Activated naive CD8-positive, alpha-beta T cell treated with anti-CD3 and anti-CD28 coated beads, Interleukin-2, amount 10 ng/mL, durations not matched to agents 7 days and 5 days (primary cell): Measurements from ENCODE around the gene GNPTAB. TPM values are rescaled to one million over a fixed set of nuclear protein-coding genes. Genes with fewer than 3 reads are reported as not detected.
A peak's percentile ranks its signal among the peaks of the same experiment; 100 is the strongest.

Experiments
- ATAC-seq: fragments of 150-1000 bp; cut with Tn5 transposase; one replicate; pipeline ENCODE4 v1.10.0; 2021; ENCODE audit warnings: low read depth, moderate library complexity
- POLR2A ChIA-PET: fragments of 350-600 bp; sonication (Branson Sonifier 250); formaldehyde crosslinking; loops from one replicate; lab custom pipeline; 2021; ENCODE audit warnings: antibody characterized with exemption; lab: Charles Lee
- DNase-seq: peaks from one replicate; pipeline ENCODE4 v3.0.0; 2021
- H3K27ac Mint-ChIP-seq: one replicate; pipeline ENCODE4 v1.8.0; 2022; ENCODE audit warnings: mild to moderate bottlenecking, mixed read lengths
- H3K27me3 Mint-ChIP-seq: one replicate; pipeline ENCODE4 v1.8.0; 2022; ENCODE audit warnings: mild to moderate bottlenecking, moderate library complexity, mixed read lengths
- H3K36me3 Mint-ChIP-seq: one replicate; pipeline ENCODE4 v1.8.0; 2021; ENCODE audit warnings: mild to moderate bottlenecking, mixed read lengths
- H3K4me1 Mint-ChIP-seq: one replicate; pipeline ENCODE4 v1.8.0; 2021; ENCODE audit warnings: mixed read lengths
- H3K4me3 Mint-ChIP-seq: one replicate; pipeline ENCODE4 v1.8.0; 2022; ENCODE audit warnings: mild to moderate bottlenecking, moderate library complexity, mixed read lengths
- H3K9me3 Mint-ChIP-seq: one replicate; pipeline ENCODE4 v1.8.0; 2021; ENCODE audit warnings: mixed read lengths
- total RNA-seq, 2 experiments: library from RNA; stranded (reverse); gene quantifications; one replicate each; pipeline ENCODE4 v1.2.3, GENCODE V29; 2021

Gene GNPTAB
- total RNA-seq, 2 experiments from 2014 or later, result 89.5 to 91.1 TPM

DNA sequence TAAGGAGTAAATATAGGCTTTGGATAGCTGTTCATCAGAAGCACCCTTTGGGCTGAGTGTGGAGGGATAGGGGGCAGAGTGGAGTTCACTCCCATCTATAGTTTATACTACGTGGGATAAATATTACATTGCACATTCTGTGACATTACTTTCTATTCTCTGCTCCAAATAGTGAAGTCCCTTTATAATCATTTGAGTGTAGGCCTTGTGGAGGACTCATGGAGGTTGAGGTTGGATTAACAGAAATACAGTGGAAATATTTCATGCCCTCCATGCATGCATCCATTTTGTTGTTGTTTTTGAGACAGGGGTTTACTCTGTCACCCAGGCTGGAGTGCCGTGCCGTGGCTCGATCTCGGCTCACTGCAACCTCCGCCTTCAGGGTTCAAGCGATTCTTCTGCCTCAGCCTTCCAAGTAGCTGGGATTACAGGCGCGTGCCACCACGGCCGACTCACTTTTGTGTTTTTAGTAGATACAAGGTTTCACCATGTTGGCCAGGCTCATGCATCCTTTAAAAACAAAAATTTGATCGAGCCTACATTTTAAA, 131.9 kb downstream of the GNPTAB start:
- Mint-ChIP-seq H3K27ac (peak overlapping the region; percentile 76), H3K4me1 (peaks cover 20% of the 10 kb centered on the region), H3K9me3 (no peaks in the 10 kb centered on the region), H3K4me3 (peak overlapping the region; percentile 80), H3K27me3 (no peaks in the 10 kb centered on the region), H3K36me3 (no peaks in the 10 kb centered on the region)
- ATAC-seq (no peak), DNase-seq (no peak)
- POLR2A ChIA-PET, result no interaction called here

- no peak for DNase-seq
- no peaks in the 10 kb centered on the region for H3K36me3 Mint-ChIP-seq
- H3K27me3 Mint-ChIP-seq, result no peaks in the 10 kb centered on the region
- no peaks in the 10 kb centered on the region for H3K9me3 Mint-ChIP-seq
- peaks cover 20% of the 10 kb centered on the region for H3K4me1 Mint-ChIP-seq
- peak overlapping the region; percentile 76 for H3K27ac Mint-ChIP-seq
- POLR2A ChIA-PET, result no interaction called here
- peak; percentile 43 for ATAC-seq
- H3K4me3 Mint-ChIP-seq, result peak overlapping the region; percentile 80
These were observed 132.6 kb downstream of the GNPTAB start for GRCh38 chr12:101697930-101698799.

- Mint-ChIP-seq H3K9me3 (no peaks in the 10 kb centered on the region), H3K36me3 (no peaks in the 10 kb centered on the region), H3K27ac (peak within 1 kb of the TSS; percentile 82), H3K4me3 (peak within 1 kb of the TSS; percentile 89), H3K27me3 (peaks cover 2% of the 10 kb centered on the region), H3K4me1 (peaks cover 20% of the 10 kb centered on the region)
- POLR2A ChIA-PET, result no interaction called here
- ATAC-seq (peak; percentile 84), DNase-seq (peak; percentile 80)
These were observed 133.4 kb downstream of the GNPTAB start, which contains the start of gene CHPT1 for GRCh38 chr12:101697197-101697929. CHPT1 (plus strand) TSS chr12:101697640; CDS start chr12:101697862, 222 bp downstream.

DNA sequence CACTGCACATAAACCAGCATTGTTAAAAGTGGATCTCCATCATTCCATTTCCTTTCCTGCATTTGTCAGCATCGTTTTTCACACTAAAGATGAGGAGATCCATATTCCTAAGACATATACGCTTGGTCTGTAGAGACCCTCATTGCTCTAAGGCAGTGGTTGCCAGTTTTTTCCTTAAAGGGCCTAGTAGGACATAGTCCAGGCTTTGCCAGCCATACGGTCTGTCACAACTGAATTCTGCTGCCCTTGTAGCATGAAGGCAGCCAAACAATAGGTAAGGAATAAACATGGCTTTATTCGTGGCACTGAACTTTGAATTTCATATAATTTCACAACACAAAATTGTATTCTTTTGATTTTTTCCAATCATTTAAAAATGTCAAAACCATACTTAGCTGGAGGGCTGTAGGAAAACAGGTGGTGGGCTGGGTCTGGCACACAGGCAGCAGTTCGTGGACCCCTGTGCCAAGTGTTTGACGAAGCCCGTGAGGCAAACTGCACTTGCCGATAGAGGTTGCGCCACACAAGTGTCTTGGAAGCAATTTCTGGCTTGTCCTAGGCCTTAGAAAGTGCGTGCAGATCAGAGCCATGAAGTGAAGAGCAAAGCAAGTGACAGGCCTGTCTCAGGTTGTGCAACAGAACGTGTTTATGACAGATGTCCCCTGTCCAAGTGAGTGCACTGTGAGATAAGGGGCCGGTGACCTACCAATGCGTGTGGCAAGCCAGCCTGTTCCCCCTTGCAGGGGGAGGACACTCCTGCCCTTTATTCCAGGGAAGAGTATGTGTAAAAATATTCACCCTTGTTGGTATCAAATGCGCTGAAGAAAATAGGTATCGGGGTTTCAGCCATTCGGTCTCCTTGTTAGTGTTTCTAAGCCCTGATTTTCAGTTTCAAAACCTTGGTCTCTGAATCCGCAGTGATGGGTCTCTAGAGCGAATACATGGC, 134.2 kb downstream of the GNPTAB start:
- ATAC-seq (no peak), DNase-seq (peak; percentile 38)
- Mint-ChIP-seq H3K27me3 (peaks cover 2% of the 10 kb centered on the region), H3K36me3 (no peaks in the 10 kb centered on the region), H3K9me3 (no peaks in the 10 kb centered on the region), H3K4me1 (peaks cover 21% of the 10 kb centered on the region), H3K4me3 (peak overlapping the region; percentile 89), H3K27ac (peak overlapping the region; percentile 82)
- POLR2A ChIA-PET, result no interaction called here

DNA sequence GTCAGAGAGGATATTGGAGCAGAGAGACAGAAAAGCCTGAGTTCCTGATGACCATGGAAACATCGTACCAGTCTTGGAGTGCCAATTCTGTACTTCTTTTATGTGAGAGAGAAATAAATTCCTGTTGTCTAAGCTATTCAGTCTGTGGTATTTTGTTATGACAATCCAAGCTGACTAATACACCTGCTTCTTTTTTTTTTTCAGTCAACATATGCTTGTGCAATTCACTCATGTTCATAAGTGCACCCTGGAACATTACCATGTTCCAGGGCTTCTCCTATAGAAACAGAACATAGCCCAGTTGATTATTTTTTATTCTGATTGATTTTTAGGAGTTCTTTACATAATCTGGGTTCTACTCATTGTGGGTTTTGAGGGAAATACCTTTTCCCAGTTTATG, 135.1 kb downstream of the GNPTAB start:
- H3K27me3 Mint-ChIP-seq, result peaks cover 2% of the 10 kb centered on the region
- no peaks in the 10 kb centered on the region for H3K9me3 Mint-ChIP-seq
- H3K36me3 Mint-ChIP-seq, result no peaks in the 10 kb centered on the region
- H3K27ac Mint-ChIP-seq, result no peak overlapping the region
- ATAC-seq (no peak), DNase-seq (no peak)
- H3K4me3 Mint-ChIP-seq, result no peak overlapping the region
- H3K4me1 Mint-ChIP-seq, result peaks cover 21% of the 10 kb centered on the region
- POLR2A ChIA-PET, result no interaction called here

Other genes with a start within 250 kb of the GNPTAB start
- not detected for gene MYBPC1, start 236.0 kb downstream of the GNPTAB start, total RNA-seq
- gene CHPT1, start 133.3 kb downstream of the GNPTAB start, total RNA-seq, result 10 to 100 TPM; 13.3 to 16.2 TPM
- gene SYCP3, start 91.5 kb downstream of the GNPTAB start, total RNA-seq, result 1 to 10 TPM in 1 of 2 experiments, under 1 TPM in 1; 0.94 to 1.1 TPM
- gene DRAM1, start 46.6 kb upstream of the GNPTAB start, total RNA-seq, result 1 to 10 TPM; 2.3 to 4.1 TPM
- gene WASHC3, start 231.0 kb upstream of the GNPTAB start, total RNA-seq, result 10 to 100 TPM; 53.2 to 58.0 TPM